Measurements from ENCODE around the gene RNF2. TPM values are rescaled to one million over a fixed set of nuclear protein-coding genes. Genes with fewer than 3 reads are reported as not detected.
A peak's percentile ranks its signal among the peaks of the same experiment; 100 is the strongest.

RNF2 gene
- total and polyA plus RNA-seq, 2 of the 13 experiments (the other 11 are each of a cell fraction or from before 2014, with no cell fraction given), result 19.3 to 21.7 TPM

- Histone ChIP-seq H3K9ac (ENCODE audit: insufficient read depth, low read depth, low read length) (no peak overlapping the region), H3K9me3 (ENCODE audit: low read length) (no peaks in the 10 kb centered on the region), H3K79me2 (ENCODE audit: insufficient read depth, low read length) (no peaks in the 10 kb centered on the region), H3K4me2 (ENCODE audit: low read depth, low read length) (no peak overlapping the region), H4K20me1 (ENCODE audit: insufficient read depth, low read length) (no peaks in the 10 kb centered on the region), H2AFZ (ENCODE audit: low read length) (no peak overlapping the region), H3K27me3 (ENCODE audit: control insufficient read depth in 1 of 2, insufficient read depth in 2 of 2, low read length in 2 of 2) (no peaks in the 10 kb centered on the region), H3K4me3 (replicated peaks in 1 of 3; ENCODE audit: insufficient read depth in 1 of 3, low read depth in 2 of 3, low read length in 3 of 3) (no peak overlapping the region), H3K36me3 (replicated peaks in 1 of 2; ENCODE audit: control insufficient read depth in 1 of 2, insufficient read depth in 2 of 2, low read length in 2 of 2) (peaks cover 2 to 25% of the 10 kb centered on the region in 2 experiments; a peak in 3 of 5 replicates), H3K27ac (ENCODE audit: extremely low read length, insufficient read depth, low read length) (no peak overlapping the region), H3K4me1 (ENCODE audit: insufficient read depth, low read length) (no peaks in the 10 kb centered on the region)
- TF ChIP-seq, protein P1, sequence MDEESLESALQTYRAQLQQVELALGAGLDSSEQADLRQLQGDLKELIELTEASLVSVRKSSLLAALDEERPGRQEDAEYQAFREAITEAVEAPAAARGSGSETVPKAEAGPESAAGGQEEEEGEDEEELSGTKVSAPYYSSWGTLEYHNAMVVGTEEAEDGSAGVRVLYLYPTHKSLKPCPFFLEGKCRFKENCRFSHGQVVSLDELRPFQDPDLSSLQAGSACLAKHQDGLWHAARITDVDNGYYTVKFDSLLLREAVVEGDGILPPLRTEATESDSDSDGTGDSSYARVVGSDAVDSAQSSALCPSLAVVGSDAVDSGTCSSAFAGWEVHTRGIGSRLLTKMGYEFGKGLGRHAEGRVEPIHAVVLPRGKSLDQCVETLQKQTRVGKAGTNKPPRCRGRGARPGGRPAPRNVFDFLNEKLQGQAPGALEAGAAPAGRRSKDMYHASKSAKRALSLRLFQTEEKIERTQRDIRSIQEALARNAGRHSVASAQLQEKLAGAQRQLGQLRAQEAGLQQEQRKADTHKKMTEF (CRISPR knock-in tag; IDR thresholded peaks at IDR 0.05), result no peak
- TF ChIP-seq MAFK (conservative IDR thresholded peaks at IDR 0.05 in 1 of 2, IDR thresholded peaks at IDR 0.05 in 1 of 2; ENCODE audit: low read length in 2 of 2), result peak in 1 of 2 experiments; percentile 12; a peak in 1 of 4 replicates
- no peak for TF ChIP-seq PTBP1 (IDR thresholded peaks at IDR 0.05; ENCODE audit: low read depth, low read length, poor library complexity, severe bottlenecking)
- no TSS peak for BruUV-seq (replicated peaks)
- DNase-seq (ENCODE audit: low spot score) (no peak), ATAC-seq (no peak), FAIRE-seq (no peak)
- 98% methylated on average over 1 of the region's 1 CpG for WGBS (ENCODE audit: low lambda C conversion rate)
- ChIA-PET POLR2A (no interaction called here), CTCF (ENCODE audit: low intra/inter-chr PET ratio, low total read pairs) (no interaction called here)
- in situ Hi-C loops (cut with HindIII; ENCODE audit: extremely low pct_ligation_motif_present, low pct_unique_long_range_greater_than_20kb), result no loop called here
- intact Hi-C loops (cut with micrococcal nuclease; ENCODE audit: unreplicated experiment), result no loop called here
These were observed 92.7 kb downstream of the RNF2 start for GRCh38 chr1:185137896-185138545.

DNA sequence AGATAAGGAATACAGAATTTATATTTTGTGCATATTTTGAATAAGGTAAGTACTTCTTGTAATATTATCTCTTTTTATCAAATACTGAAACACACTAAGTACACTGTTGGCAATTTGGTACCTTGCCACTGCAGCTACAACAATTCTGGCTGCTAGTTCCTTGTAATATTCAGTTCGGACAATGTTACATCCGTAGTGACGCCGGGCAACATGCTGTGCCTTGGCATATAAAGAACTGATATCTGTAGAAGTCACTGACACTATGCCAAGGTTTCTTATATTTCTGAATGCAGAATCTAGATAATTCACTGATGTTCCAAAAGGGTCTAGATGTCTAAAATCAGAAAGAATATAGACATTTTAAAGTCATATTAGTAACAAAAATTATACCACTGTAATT lies 93.9 kb downstream of the RNF2 start:
- no TSS peak for BruUV-seq (replicated peaks)
- Histone ChIP-seq H3K79me2 (ENCODE audit: insufficient read depth, low read length) (no peaks in the 10 kb centered on the region), H3K36me3 (replicated peaks in 1 of 2; ENCODE audit: control insufficient read depth in 1 of 2, insufficient read depth in 2 of 2, low read length in 2 of 2) (peaks cover 2 to 26% of the 10 kb centered on the region in 2 experiments; a peak in 3 of 5 replicates), H3K4me1 (ENCODE audit: insufficient read depth, low read length) (no peaks in the 10 kb centered on the region), H2AFZ (ENCODE audit: low read length) (no peak overlapping the region), H3K27me3 (ENCODE audit: control insufficient read depth in 1 of 2, insufficient read depth in 2 of 2, low read length in 2 of 2) (no peaks in the 10 kb centered on the region), H3K9me3 (ENCODE audit: low read length) (no peaks in the 10 kb centered on the region), H3K4me3 (replicated peaks in 1 of 3; ENCODE audit: insufficient read depth in 1 of 3, low read depth in 2 of 3, low read length in 3 of 3) (no peak overlapping the region), H4K20me1 (ENCODE audit: insufficient read depth, low read length) (no peaks in the 10 kb centered on the region), H3K9ac (ENCODE audit: insufficient read depth, low read depth, low read length) (no peak overlapping the region), H3K27ac (ENCODE audit: extremely low read length, insufficient read depth, low read length) (no peak overlapping the region), H3K4me2 (ENCODE audit: low read depth, low read length) (no peak overlapping the region)
- FAIRE-seq, result no peak
- in situ Hi-C loops (cut with HindIII; ENCODE audit: extremely low pct_ligation_motif_present, low pct_unique_long_range_greater_than_20kb), result no loop called here
- 100% methylated on average over 4 of the region's 4 CpGs for WGBS (ENCODE audit: low lambda C conversion rate)
- intact Hi-C loops (cut with micrococcal nuclease; ENCODE audit: unreplicated experiment), result no loop called here
- DNase-seq (ENCODE audit: low spot score), result no peak
- POLR2A ChIA-PET, result no interaction called here
- ATAC-seq, result no peak
- CTCF ChIA-PET (ENCODE audit: low intra/inter-chr PET ratio, low total read pairs), result no interaction called here
- TF ChIP-seq ZNF597 (CRISPR knock-in tag; IDR thresholded peaks at IDR 0.05), result no peak
- no peak for TF ChIP-seq MEIS2 (CRISPR knock-in tag; IDR thresholded peaks at IDR 0.05)
- TF ChIP-seq ZNF326 (CRISPR knock-in tag; IDR thresholded peaks at IDR 0.05; ENCODE audit: borderline replicate concordance), result no peak
- no peak for TF ChIP-seq ZIK1 (CRISPR knock-in tag; IDR thresholded peaks at IDR 0.05; ENCODE audit: borderline replicate concordance, low read depth)
- TF ChIP-seq ZNF691 (CRISPR knock-in tag; IDR thresholded peaks at IDR 0.05; ENCODE audit: borderline replicate concordance, low read depth), result no peak
- TF ChIP-seq KLF13 (CRISPR knock-in tag; IDR thresholded peaks at IDR 0.05), result no peak
- no peak for TF ChIP-seq KMT2B (CRISPR knock-in tag; IDR thresholded peaks at IDR 0.05)
- TF ChIP-seq, protein P2, sequence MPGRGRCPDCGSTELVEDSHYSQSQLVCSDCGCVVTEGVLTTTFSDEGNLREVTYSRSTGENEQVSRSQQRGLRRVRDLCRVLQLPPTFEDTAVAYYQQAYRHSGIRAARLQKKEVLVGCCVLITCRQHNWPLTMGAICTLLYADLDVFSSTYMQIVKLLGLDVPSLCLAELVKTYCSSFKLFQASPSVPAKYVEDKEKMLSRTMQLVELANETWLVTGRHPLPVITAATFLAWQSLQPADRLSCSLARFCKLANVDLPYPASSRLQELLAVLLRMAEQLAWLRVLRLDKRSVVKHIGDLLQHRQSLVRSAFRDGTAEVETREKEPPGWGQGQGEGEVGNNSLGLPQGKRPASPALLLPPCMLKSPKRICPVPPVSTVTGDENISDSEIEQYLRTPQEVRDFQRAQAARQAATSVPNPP (CRISPR knock-in tag; IDR thresholded peaks at IDR 0.05), result no peak
- no peak for TF ChIP-seq ZNF367 (CRISPR knock-in tag; IDR thresholded peaks at IDR 0.05; ENCODE audit: borderline replicate concordance)
- no peak for TF ChIP-seq MXI1 (IDR thresholded peaks at IDR 0.05; ENCODE audit: borderline replicate concordance, low read depth, low read length)
- TF ChIP-seq FOXA1 (IDR thresholded peaks at IDR 0.05), result no peak
- TF ChIP-seq FOXA1 (CRISPR knock-in tag; IDR thresholded peaks at IDR 0.05), result no peak

Measured in HepG2 (cell line).